Erythroblast (primary cell): ENCODE measurements around the gene KLHL28.

Source experiments
- GATA1 ChIP-seq: IDR thresholded peaks from 2 replicates; pipeline ENCODE4 v1.6.1; 2011; ENCODE audit warnings: low read depth, mild to moderate bottlenecking, control low read depth, low read length, moderate library complexity
- POLR2A ChIP-seq: IDR thresholded peaks from 2 replicates; pipeline ENCODE4 v1.6.1; 2011; ENCODE audit warnings: mild to moderate bottlenecking, low read length

- TF ChIP-seq POLR2A (no peak), GATA1 (no peak)
Observed at GRCh38 chr14:44961151-44961553, 595 bp downstream of the KLHL28 start.
